K562 (cell line): Measurements from ENCODE around the gene CGREF1. TPM values are rescaled to one million over a fixed set of nuclear protein-coding genes. Genes with fewer than 3 reads are reported as not detected.

Experiments
- ARID2 ChIP-seq: fragments of 450-650 bp; IDR thresholded peaks from 2 replicates; pipeline ENCODE4 v1.6.1; 2017; ENCODE audit warnings: antibody characterized with exemption, mild to moderate bottlenecking
- ATF1 ChIP-seq, 2 experiments: fragments of 450-650 bp in 1 of 2; IDR thresholded peaks; 2 replicates each; pipeline ENCODE4 v1.6.1; 2016; ENCODE audit warnings: missing compliant biosample characterization in 1 of 2, missing genetic modification characterization in 1 of 2
- CBFA2T3 ChIP-seq: fragments of 450-650 bp; IDR thresholded peaks from 2 replicates; pipeline ENCODE4 v1.6.1; 2017
- CCAR2 ChIP-seq: fragments of 200-400 bp; formaldehyde crosslinking; IDR thresholded peaks from 2 replicates; pipeline ENCODE4 v1.6.1; 2017; ENCODE audit warnings: mild to moderate bottlenecking, low read depth, low read length
- COPS2 ChIP-seq: fragments of 450-650 bp; conservative IDR thresholded peaks from 2 replicates; pipeline ENCODE4 v1.6.1; 2016; ENCODE audit warnings: mild to moderate bottlenecking, moderate library complexity
- CREM ChIP-seq: IDR thresholded peaks from 2 replicates; pipeline ENCODE4 v1.6.1; 2014; ENCODE audit warnings: antibody characterized with exemption, low read depth
- ETS1 ChIP-seq: conservative IDR thresholded peaks from 2 replicates; pipeline ENCODE4 v1.6.1; 2011; ENCODE audit warnings: low read depth, mild to moderate bottlenecking, low read length; ENCODE audit not compliant: control insufficient read depth
- HDAC2 ChIP-seq: fragments of 450-650 bp; IDR thresholded peaks from 2 replicates; pipeline ENCODE4 v1.6.1; 2016; ENCODE audit warnings: mild to moderate bottlenecking
- NRF1 ChIP-seq, 2 experiments: fragments of 450-650 bp; IDR thresholded peaks in 1 of 2; conservative IDR thresholded peaks in 1 of 2; 2 replicates each; pipeline ENCODE4 v1.6.1; 2014; ENCODE audit warnings: mild to moderate bottlenecking in 2 of 2
- SMARCA4 ChIP-seq: fragments of 450-650 bp; IDR thresholded peaks from 2 replicates; pipeline ENCODE4 v1.6.1; 2016
- SMARCA5 ChIP-seq: fragments of 450-650 bp; IDR thresholded peaks from 2 replicates; pipeline ENCODE4 v1.6.1; 2016
- ZMIZ1 ChIP-seq, 2 experiments: fragments of 150-350 bp in 1 of 2; IDR thresholded peaks; 2 replicates each; pipeline ENCODE4 v1.6.1; 2012 to 2016; ENCODE audit warnings: low read depth in 2 of 2, low read length in 2 of 2, mild to moderate bottlenecking in 1 of 2, moderate library complexity in 1 of 2
- polyA plus RNA-seq, 8 experiments: library from polyadenylated mRNA; depleted of rRNA in 4 of 8; stranded (reverse) in 5 of 8; unstranded in 3 of 8; fragments of >200 nt; fragmentation: Nextera tagmentation in 2 of 8; fragmentation: Illumina TruSeq in 1 of 8; extraction: Ambion mirVana in 2 of 8; extraction: Trizol in 1 of 8; gene quantifications; 2 replicates each; pipeline versions ENCODE4 v1.2.1 to v1.2.3, GENCODE V29; 2011 to 2014; ENCODE audit warnings: inconsistent platforms in 1 of 8, missing spikeins in 1 of 8
- total RNA-seq, 7 experiments: library from RNA; depleted of rRNA in 6 of 7; stranded (reverse); fragments of >200 nt in 6 of 7; fragmentation: Illumina TruSeq in 2 of 7; extraction: Trizol in 2 of 7; gene quantifications; 2 replicates each; pipeline versions ENCODE4 v1.2.1 to v1.2.3, GENCODE V29; 2011 to 2021; ENCODE audit warnings: low replicate concordance in 1 of 7

The CGREF1 gene
- total and polyA plus RNA-seq, 9 of the 15 experiments (the other 6 are each of a cell fraction or from before 2014, with no cell fraction given) = 0.07 to 0.50 (median 0.37) TPM

GRCh38 chr2:27095745-27096651, 22.9 kb downstream of the CGREF1 start (continued):
- TF ChIP-seq HDAC2 (no peak), CCAR2 (no peak), ATF1 (CRISPR knock-in tag; IDR thresholded peaks at IDR 0.05) (no peak), ATF1 (tag; IDR thresholded peaks at IDR 0.05) (no peak), ETS1 (peak; percentile 82; the same call in 1 of the 2 replicates), CREM (peak; percentile 44), ZMIZ1 (IDR thresholded peaks at IDR 0.05; ENCODE audit: low read depth in 2 of 2, low read length in 2 of 2) (no peak), SMARCA5 (no peak), SMARCA4 (no peak), ARID2 (no peak), CBFA2T3 (no peak), COPS2 (no peak), NRF1 (conservative IDR thresholded peaks at IDR 0.05 in 1 of 2, IDR thresholded peaks at IDR 0.05 in 1 of 2) (no peak)
- TF ChIP-seq, all 486 proteins: peak for 33
